Endometrial microvascular endothelial cells (primary cell): Measurements from ENCODE around the gene LDHD. TPM values are rescaled to one million over a fixed set of nuclear protein-coding genes. Genes with fewer than 3 reads are reported as not detected.

Experiments used
- in situ Hi-C: cut with HindIII; loops from 2 replicates; pipeline ENCODE4 v1.10.0; 2017; ENCODE audit warnings: low sequenced_read_pairs, low pct_unique_long_range_greater_than_20kb; ENCODE audit errors: inconsistent ontology term
- total RNA-seq: library from RNA; depleted of rRNA; stranded (reverse); fragments of >200 nt; gene quantifications from one replicate; pipeline ENCODE4 v1.2.3, GENCODE V29; 2015; ENCODE audit errors: inconsistent ontology term

LDHD gene
- total RNA-seq, 1 donor from 2014 or later: 0.09 TPM

DNA sequence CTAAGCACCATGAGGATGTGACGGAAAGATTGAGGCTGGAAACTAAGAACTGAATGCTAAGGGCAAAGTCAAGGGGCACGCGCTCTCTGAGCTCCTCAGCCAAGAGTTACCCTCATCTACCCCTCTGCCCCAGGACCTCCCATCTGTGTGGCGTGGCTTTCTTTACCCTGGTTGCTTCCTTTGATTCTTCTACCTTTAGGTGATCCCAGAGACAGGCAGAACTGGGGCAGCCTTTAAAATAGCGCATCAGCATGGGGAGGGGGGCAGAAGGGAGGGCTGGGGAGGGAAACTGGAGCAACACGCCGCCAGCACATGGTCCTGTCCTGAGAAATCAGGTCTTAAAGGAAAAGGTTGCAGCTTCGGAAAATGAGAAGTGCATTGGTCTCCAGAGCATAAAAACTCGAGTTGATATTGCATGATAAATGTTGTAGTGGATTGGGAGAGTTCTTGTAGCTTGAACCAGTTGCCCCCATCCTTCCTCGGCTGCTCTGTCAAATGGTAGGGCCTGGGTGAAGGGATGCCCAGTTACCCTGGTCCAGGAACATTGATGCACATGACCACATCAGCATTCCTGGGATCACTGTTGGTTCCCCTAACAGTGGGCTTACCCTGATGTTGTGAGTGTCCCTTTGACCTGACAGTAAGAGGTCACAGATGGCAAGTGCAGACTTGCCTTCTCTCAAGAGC lies 29.7 kb downstream of the LDHD start:
- in situ Hi-C loops: no loop called here

DNA sequence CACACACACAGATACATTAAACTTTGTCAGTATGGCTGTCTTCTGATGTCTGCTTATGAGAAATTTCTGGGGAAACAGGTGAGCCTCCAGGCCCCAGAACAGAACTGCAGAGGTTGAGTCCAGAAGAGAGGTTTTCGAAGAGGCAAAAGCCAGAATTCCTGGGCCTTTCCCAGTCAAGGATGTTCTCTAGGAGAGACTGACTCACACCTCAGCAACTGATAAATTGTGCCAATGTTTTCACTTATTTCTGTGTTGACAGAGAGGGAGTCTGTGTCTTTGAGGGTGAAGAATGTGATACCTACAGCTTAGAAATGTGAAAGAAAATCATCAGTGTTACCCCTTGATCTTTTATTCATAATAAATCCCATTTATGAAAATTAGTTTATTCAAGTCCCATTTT lies 30.3 kb downstream of the LDHD start:
- in situ Hi-C loops: no loop called here

- in situ Hi-C loops: no loop called here
These were observed 31.0 kb downstream of the LDHD start for GRCh38 chr16:75085556-75085955.

GRCh38 chr16:75083813-75084212 lies 32.8 kb downstream of the LDHD start:
- in situ Hi-C loops: no loop called here

- in situ Hi-C loops: no loop called here
These were observed 35.3 kb downstream of the LDHD start for GRCh38 chr16:75081179-75081859.

GRCh38 chr16:75080205-75081029 lies 36.2 kb downstream of the LDHD start:
- in situ Hi-C loops: no loop called here

- in situ Hi-C loops: no loop called here
These were observed 37.1 kb downstream of the LDHD start for GRCh38 chr16:75079346-75079926.

GRCh38 chr16:75078886-75079285 lies 37.7 kb downstream of the LDHD start:
- in situ Hi-C loops: no loop called here

DNA sequence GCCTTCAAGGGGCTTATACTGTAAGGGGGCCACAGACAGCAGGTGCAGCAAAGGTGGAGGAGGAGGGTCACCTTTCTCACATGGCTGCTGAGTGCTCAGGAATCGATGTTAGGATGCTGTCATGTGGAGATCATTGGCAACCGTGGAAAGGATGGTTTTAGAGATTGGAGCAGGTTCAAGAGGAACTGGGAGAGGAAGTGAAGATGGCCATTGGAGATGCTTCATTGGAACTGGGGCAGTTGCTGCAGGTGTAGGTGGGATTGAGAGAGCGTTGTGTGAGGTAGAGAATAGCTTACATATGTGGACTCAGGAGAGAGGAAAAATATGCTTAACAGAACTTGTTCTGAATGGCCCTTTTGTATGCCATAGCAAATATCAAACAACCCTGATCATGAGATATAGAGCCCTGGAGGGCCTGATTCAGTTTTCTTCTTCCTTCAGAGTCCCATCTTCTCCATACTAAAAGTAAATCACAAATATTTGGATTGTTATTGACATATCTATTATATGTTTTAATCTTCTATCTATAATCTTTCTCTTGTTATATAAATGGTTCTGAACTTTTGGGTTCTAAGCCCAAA lies 40.8 kb downstream of the LDHD start:
- in situ Hi-C loops: no loop called here

DNA sequence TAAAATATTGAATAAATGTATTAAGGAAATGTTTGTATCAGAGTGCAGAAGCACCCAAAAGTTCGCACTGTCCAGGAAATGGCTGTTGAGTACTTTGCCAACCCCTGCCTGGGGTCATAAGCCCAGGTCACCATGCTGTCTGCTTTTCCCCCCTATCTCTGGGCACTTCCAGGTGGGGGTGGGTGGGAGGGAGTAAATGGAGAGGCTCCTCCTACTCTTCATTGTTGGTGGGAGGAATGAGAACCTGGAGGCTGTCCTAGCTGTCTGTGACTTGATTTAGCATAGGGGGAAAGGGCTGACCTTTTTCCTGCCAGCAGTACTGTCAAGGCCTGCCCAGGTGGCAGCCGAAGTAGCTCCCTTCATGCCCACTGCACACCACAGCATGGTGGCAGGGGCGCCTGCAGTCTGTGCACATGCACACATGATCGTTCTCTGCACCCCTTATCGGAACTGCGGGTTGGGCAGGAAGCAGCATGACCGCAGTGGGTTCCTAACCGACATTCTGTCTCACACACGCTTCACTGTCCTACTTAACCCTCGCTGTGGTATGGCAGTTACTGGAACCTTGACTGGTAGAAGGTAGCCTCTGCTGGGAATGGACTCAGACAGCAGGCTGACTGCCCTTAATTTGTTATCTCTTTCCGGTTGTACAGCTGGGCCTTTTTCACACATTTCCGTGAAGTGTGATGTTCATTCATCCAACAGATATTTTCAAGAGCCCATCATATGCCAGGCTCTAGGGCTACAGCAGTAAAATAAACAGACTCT lies 41.5 kb downstream of the LDHD start:
- in situ Hi-C loops: no loop called here

GRCh38 chr16:75074304-75074793 lies 42.2 kb downstream of the LDHD start:
- in situ Hi-C loops: no loop called here

DNA sequence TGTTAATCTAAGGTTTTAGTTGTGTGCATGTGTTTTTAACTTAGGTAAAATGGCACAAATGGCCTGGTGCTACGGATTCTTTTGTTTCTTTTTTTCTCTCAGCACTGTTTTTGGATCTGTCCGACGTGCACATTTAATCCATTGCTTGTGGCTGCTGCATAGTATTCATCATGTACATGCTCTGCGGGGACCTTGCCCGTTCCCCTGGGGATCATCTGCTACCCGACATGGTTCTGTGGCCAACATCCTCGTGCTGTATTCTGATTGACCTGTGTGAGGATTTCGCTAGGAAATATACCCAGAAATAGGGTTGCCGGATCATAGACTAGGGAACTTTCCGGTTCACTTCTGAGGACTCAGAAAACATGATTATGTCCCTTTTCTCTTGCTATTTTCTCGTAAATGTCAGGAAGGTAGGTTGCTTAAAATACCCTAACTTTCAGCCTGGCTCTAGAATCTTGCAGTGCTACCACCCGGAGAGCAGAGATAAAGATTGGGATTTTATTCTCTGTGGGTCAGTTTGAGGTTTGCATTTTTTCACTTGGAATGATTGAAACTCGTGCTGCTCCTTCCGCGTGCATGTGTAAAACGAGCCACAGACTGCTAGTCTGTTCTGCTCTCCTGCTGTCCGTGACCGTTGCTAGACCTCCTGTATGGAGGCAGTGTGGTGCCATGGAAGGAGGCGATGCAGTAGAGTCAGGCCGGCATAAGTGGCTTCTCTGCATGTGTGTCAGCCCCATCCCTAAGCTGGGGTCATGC lies 42.9 kb downstream of the LDHD start:
- in situ Hi-C loops: no loop called here

GRCh38 chr16:75072239-75072947 lies 44.2 kb downstream of the LDHD start:
- in situ Hi-C loops: no loop called here

DNA sequence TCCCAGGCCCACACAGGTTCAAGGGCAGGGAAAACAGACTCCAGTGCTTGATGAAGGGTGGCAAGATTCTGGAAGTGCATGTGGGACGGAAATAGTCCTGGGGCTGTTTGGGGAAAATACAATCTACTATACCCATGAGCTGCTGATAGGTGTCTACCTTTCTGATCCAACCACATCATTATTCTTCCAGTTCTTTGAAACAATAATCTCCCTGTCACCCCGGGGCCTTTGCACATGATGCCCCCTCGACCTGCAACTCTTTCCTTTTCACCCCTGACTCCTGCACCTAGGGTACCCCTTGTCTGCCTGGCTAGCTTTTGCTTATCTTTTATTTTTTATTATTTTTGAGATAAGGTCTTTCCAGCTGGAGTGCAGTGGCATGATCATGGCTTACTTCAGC lies 45.0 kb downstream of the LDHD start:
- in situ Hi-C loops: no loop called here

- in situ Hi-C loops: no loop called here
These were observed 46.4 kb downstream of the LDHD start for GRCh38 chr16:75070012-75070841.
